ENCODE measurements around the gene RTN4IP1.

GRCh38 chr6:106568530-106568929, 60.8 kb downstream of the RTN4IP1 start:
- TF ChIP-seq, protein P1, sequence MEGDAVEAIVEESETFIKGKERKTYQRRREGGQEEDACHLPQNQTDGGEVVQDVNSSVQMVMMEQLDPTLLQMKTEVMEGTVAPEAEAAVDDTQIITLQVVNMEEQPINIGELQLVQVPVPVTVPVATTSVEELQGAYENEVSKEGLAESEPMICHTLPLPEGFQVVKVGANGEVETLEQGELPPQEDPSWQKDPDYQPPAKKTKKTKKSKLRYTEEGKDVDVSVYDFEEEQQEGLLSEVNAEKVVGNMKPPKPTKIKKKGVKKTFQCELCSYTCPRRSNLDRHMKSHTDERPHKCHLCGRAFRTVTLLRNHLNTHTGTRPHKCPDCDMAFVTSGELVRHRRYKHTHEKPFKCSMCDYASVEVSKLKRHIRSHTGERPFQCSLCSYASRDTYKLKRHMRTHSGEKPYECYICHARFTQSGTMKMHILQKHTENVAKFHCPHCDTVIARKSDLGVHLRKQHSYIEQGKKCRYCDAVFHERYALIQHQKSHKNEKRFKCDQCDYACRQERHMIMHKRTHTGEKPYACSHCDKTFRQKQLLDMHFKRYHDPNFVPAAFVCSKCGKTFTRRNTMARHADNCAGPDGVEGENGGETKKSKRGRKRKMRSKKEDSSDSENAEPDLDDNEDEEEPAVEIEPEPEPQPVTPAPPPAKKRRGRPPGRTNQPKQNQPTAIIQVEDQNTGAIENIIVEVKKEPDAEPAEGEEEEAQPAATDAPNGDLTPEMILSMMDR (IDR thresholded peaks at IDR 0.05; ENCODE audit: insufficient read depth, low read length, poor library complexity, severe bottlenecking), result no peak
- no peak for TF ChIP-seq EZH2phosphoT487 (conservative IDR thresholded peaks at IDR 0.05; ENCODE audit: low read length)

Measured in SU-DHL-6 (cell line).